SK-N-SH (cell line): ENCODE measurements around the gene HEG1. TPM values are rescaled to one million over a fixed set of nuclear protein-coding genes. Genes with fewer than 3 reads are reported as not detected.

Experiments used
- CTCF ChIA-PET: fragments of 300-600, 350-600 bp; formaldehyde crosslinking; extraction: SDS; loops from one replicate; lab custom pipeline; 2021; lab: Yijun Ruan, JAX
- POLR2A ChIA-PET: fragments of 350-600 bp; sonication (Branson Sonifier 250); formaldehyde crosslinking; extraction: SDS; loops from one replicate; lab custom pipeline; 2020; ENCODE audit warnings: antibody characterized with exemption, inconsistent platforms; lab: Yijun Ruan, JAX
- DNase-seq: peaks from one replicate; pipeline ENCODE4 v3.0.0; 2012
- H2AFZ ChIP-seq: fragments of 200-600 bp; sonication (generic); 2 replicates; pipeline ENCODE4 v1.8.1; 2016; ENCODE audit warnings: antibody characterized with exemption, mild to moderate bottlenecking, low read depth
- H3F3A ChIP-seq: fragments of 200-600 bp; sonication (generic); replicated peaks from 2 replicates; pipeline ENCODE3; 2016; ENCODE audit warnings: antibody characterized with exemption, mild to moderate bottlenecking; ENCODE audit not compliant: insufficient read depth
- H3K27ac ChIP-seq, 2 experiments: fragments of 200-500 bp in 1 of 2; fragments of 200-600 bp in 1 of 2; sonication (Bioruptor generic) in 1 of 2; sonication (generic), shearing (Covaris generic) in 1 of 2; 2 replicates each; pipeline versions ENCODE4 v1.5.1 to v1.6.1; 2014 to 2016; ENCODE audit warnings: low read depth in 2 of 2, inconsistent platforms in 1 of 2, low read length in 1 of 2, mild to moderate bottlenecking in 1 of 2, mixed read lengths in 1 of 2
- H3K27me3 ChIP-seq: fragments of 200-600 bp; sonication (generic), shearing (Covaris generic); 2 replicates; pipeline ENCODE4 v1.6.1; 2016; ENCODE audit warnings: mixed run types; ENCODE audit not compliant: insufficient read depth
- H3K36me3 ChIP-seq, 2 experiments: fragments of 200-500 bp in 1 of 2; fragments of 200-600 bp in 1 of 2; sonication (Bioruptor generic) in 1 of 2; sonication (generic) in 1 of 2; replicated peaks in 1 of 2; 2 replicates each; pipeline versions ENCODE3 to v1.5.1; 2014 to 2016; ENCODE audit warnings: low read length in 1 of 2, mild to moderate bottlenecking in 1 of 2; ENCODE audit not compliant: insufficient read depth in 2 of 2, control insufficient read depth in 1 of 2
- H3K4me1 ChIP-seq, 2 experiments: fragments of 200-500 bp in 1 of 2; fragments of 200-600 bp in 1 of 2; sonication (Bioruptor generic) in 1 of 2; sonication (generic), shearing (Covaris generic) in 1 of 2; 2 replicates each; pipeline versions ENCODE4 v1.5.1 to v1.6.1; 2014 to 2016; ENCODE audit warnings: low read depth in 1 of 2, low read length in 1 of 2, mixed run types in 1 of 2; ENCODE audit not compliant: insufficient read depth in 2 of 2, control insufficient read depth in 1 of 2
- H3K4me2 ChIP-seq: fragments of 200-600 bp; sonication (generic), shearing (Covaris generic); 2 replicates; pipeline ENCODE4 v1.6.1; 2017; ENCODE audit warnings: mixed run types
- H3K4me3 ChIP-seq, 2 experiments: fragments of 200-500 bp in 1 of 2; fragments of 200-600 bp in 1 of 2; sonication (Bioruptor generic) in 1 of 2; sonication (generic), shearing (Covaris generic) in 1 of 2; 2 replicates each; pipeline versions ENCODE4 v1.5.1 to v1.8.1; 2014 to 2016; ENCODE audit warnings: low read depth in 2 of 2, inconsistent platforms in 1 of 2, low read length in 1 of 2, mild to moderate bottlenecking in 1 of 2, mixed read lengths in 1 of 2, moderate library complexity in 1 of 2
- H3K79me2 ChIP-seq: fragments of 200-600 bp; sonication (generic); 2 replicates; pipeline ENCODE4 v1.8.1; 2017; ENCODE audit warnings: mild to moderate bottlenecking; ENCODE audit not compliant: insufficient read depth
- H3K9ac ChIP-seq: fragments of 200-600 bp; sonication (generic); 2 replicates; pipeline ENCODE4 v1.6.1; 2017; ENCODE audit warnings: mixed run types
- H3K9me2 ChIP-seq: fragments of 200-600 bp; sonication (generic); 2 replicates; pipeline ENCODE4 v1.6.1; 2017; ENCODE audit warnings: mixed run types
- H3K9me3 ChIP-seq: fragments of 200-600 bp; sonication (generic); 2 replicates; pipeline ENCODE4 v1.6.1; 2017; ENCODE audit warnings: mixed run types, mild to moderate bottlenecking, moderate library complexity
- H4K20me1 ChIP-seq: fragments of 200-600 bp; sonication (generic); 2 replicates; pipeline ENCODE4 v1.6.1; 2017; ENCODE audit warnings: mild to moderate bottlenecking, mixed run types; ENCODE audit not compliant: insufficient read depth
- ELF1 ChIP-seq: IDR thresholded peaks from 2 replicates; pipeline ENCODE4 v1.4.0; 2012
- EZH2phosphoT487 ChIP-seq: fragments of 200-600 bp; sonication (generic); IDR thresholded peaks from 2 replicates; pipeline ENCODE4 v1.6.1; 2017; ENCODE audit warnings: low read depth, mixed run types, mild to moderate bottlenecking, antibody characterized with exemption, moderate library complexity, borderline replicate concordance
- FOSL2 ChIP-seq: IDR thresholded peaks from 2 replicates; pipeline ENCODE4 v1.4.0; 2012; ENCODE audit warnings: low read depth, mild to moderate bottlenecking, moderate library complexity, borderline replicate concordance
- GATA2 ChIP-seq: sonication (generic); formaldehyde crosslinking; IDR thresholded peaks from 2 replicates; pipeline ENCODE4 v1.5.0; 2020; ENCODE audit warnings: mild to moderate bottlenecking, missing genetic modification reagents
- JUND ChIP-seq: IDR thresholded peaks from 2 replicates; pipeline ENCODE4 v1.4.0; 2012
- MXI1 ChIP-seq: IDR thresholded peaks from 2 replicates; pipeline ENCODE4 v1.6.1; 2012; ENCODE audit warnings: mild to moderate bottlenecking, low read depth, low read length, improper control_type of control experiment
- NFIC ChIP-seq: IDR thresholded peaks from 2 replicates; pipeline ENCODE4 v1.4.0; 2012; ENCODE audit warnings: borderline replicate concordance
- NRF1 ChIP-seq: IDR thresholded peaks from 2 replicates; pipeline ENCODE4 v1.6.1; 2012; ENCODE audit warnings: low read depth, mild to moderate bottlenecking, low read length
- RAD21 ChIP-seq: IDR thresholded peaks from 2 replicates; pipeline ENCODE4 v1.6.1; 2012; ENCODE audit warnings: mild to moderate bottlenecking, low read length
- SIN3A ChIP-seq: IDR thresholded peaks from 2 replicates; pipeline ENCODE4 v1.6.1; 2012; ENCODE audit warnings: low read depth, mild to moderate bottlenecking, low read length, moderate library complexity, borderline replicate concordance
- SMC3 ChIP-seq: IDR thresholded peaks from 2 replicates; pipeline ENCODE4 v1.6.1; 2012; ENCODE audit warnings: low read depth, low read length, improper control_type of control experiment
- WGBS: methylation state at CpG from one replicate; pipeline ENCODE4 v1.1.6; 2017; ENCODE audit warnings: low lambda C conversion rate; 5-methylcytosine and 5-hydroxymethylcytosine counted together
- polyA plus RNA-seq, 3 experiments: library from polyadenylated mRNA; depleted of rRNA; stranded (reverse); fragments of >200 nt; gene quantifications; 2 replicates each; pipeline ENCODE4 v1.2.3, GENCODE V29; 2012
- TF ChIP-seq, protein P1 (sequence below): IDR thresholded peaks from 2 replicates; pipeline ENCODE4 v1.4.0; 2012; ENCODE audit warnings: low read depth
- TF ChIP-seq, protein P2 (sequence below): IDR thresholded peaks from 2 replicates; pipeline ENCODE4 v1.4.0; 2012; ENCODE audit warnings: low read depth, borderline replicate concordance
- TF ChIP-seq, protein P3 (sequence below): IDR thresholded peaks from 2 replicates; pipeline ENCODE4; 2012
- TF ChIP-seq, protein P4 (sequence below): fragments of 150-350 bp; IDR thresholded peaks from 2 replicates; pipeline ENCODE4 v1.6.1; 2016; ENCODE audit warnings: mild to moderate bottlenecking, low read depth, low read length
- TF ChIP-seq, protein P5 (sequence below): IDR thresholded peaks from 2 replicates; pipeline ENCODE4 v1.6.1; 2012; ENCODE audit warnings: mild to moderate bottlenecking, low read depth, low read length, moderate library complexity
- TF ChIP-seq, protein P6 (sequence below): fragments of 150-350 bp; IDR thresholded peaks from 2 replicates; pipeline ENCODE4 v1.6.1; 2017; ENCODE audit warnings: antibody characterized with exemption, low read length, low read depth, borderline replicate concordance
- TF ChIP-seq, protein P7 (sequence below): IDR thresholded peaks from 2 replicates; pipeline ENCODE4 v1.4.0; 2012; ENCODE audit warnings: low read depth, borderline replicate concordance
- TF ChIP-seq, protein P8 (sequence below): fragments of 200-600 bp; sonication (generic); IDR thresholded peaks from 2 replicates; pipeline ENCODE4 v1.6.1; 2017; ENCODE audit warnings: antibody characterized with exemption, mild to moderate bottlenecking, moderate library complexity

The HEG1 gene
- polyA plus RNA-seq, 1 of the 3 experiments (the other 2 are of a cell fraction): 27.7 TPM

DNA sequence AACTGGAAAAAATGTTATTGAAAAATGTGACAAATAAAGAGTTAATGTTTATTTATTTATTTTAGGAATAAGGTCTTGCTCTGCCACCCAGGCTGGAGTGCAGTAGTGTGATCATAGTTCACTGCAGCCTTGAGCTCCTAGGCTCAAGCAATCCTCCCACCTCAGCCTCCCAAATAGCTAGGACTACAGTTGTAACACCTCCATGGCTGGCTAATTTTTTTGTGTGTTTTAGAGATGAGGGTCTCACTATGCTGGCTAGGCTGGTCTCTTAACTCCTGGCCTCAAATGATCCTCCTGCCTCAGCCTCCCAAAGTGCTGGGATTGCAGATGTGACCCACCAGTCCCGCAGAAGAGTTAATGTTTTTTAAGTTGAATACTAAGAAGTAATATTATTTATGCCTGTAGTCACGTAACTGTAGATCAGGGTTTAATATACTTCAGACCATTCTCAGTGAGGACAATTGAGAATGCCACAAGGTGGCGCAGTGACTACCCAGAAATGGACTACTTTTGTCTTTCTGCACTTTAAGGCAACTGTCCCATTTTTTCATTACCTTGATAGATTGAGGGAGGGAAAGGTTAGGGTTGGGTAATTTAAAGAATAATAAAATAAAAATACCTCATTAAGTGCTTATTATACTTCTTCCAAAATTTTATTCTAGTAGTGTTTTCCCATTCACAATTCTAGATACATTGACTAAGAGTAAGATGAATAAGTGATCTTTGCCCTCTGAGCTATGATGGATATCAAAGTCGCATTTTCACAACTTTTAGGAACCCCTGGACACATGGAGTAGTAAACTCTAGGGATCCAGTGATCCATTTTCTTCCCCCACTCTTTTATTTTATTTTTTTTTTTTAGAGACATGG, 127.2 kb downstream of the HEG1 start:
- Histone ChIP-seq H3K27ac (no peak overlapping the region), H3K9me2 (no peaks in the 10 kb centered on the region), H3K9me3 (no peaks in the 10 kb centered on the region), H2AFZ (peak overlapping the region; percentile 18; the same call in 1 of the 2 replicates), H3K9ac (no peak overlapping the region), H3F3A (no peaks in the 10 kb centered on the region), H3K79me2 (no peaks in the 10 kb centered on the region), H3K27me3 (no peaks in the 10 kb centered on the region), H3K4me3 (peak overlapping the region in 1 of 2 experiments; percentile 48; a peak in 1 of 4 replicates), H4K20me1 (no peaks in the 10 kb centered on the region), H3K4me1 (no peaks in the 10 kb centered on the region; a peak in 1 of 4 replicates), H3K36me3 (no peaks in the 10 kb centered on the region), H3K4me2 (no peak overlapping the region)
- DNase-seq: peak; percentile 39
- ChIA-PET CTCF (interaction anchor here (0.6 to 4.9 kb wide), 17 partner anchors 9 to 656 kb away, joined by 3 to 33 read pairs (median 3); no protein-coding TSS in a partner anchor), POLR2A (no interaction called here)
- WGBS: 12% methylated on average over 4 of the region's 4 CpGs
- TF ChIP-seq ELF1 (no peak), SIN3A (no peak), SMC3 (peak; percentile 89), NRF1 (no peak), GATA2 (CRISPR knock-in tag) (no peak), RAD21 (peak; percentile 80), FOSL2 (no peak), NFIC (no peak), MXI1 (no peak), JUND (no peak), EZH2phosphoT487 (no peak)
- TF ChIP-seq, protein P1, sequence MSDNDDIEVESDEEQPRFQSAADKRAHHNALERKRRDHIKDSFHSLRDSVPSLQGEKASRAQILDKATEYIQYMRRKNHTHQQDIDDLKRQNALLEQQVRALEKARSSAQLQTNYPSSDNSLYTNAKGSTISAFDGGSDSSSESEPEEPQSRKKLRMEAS: no peak
- TF ChIP-seq, protein P2, sequence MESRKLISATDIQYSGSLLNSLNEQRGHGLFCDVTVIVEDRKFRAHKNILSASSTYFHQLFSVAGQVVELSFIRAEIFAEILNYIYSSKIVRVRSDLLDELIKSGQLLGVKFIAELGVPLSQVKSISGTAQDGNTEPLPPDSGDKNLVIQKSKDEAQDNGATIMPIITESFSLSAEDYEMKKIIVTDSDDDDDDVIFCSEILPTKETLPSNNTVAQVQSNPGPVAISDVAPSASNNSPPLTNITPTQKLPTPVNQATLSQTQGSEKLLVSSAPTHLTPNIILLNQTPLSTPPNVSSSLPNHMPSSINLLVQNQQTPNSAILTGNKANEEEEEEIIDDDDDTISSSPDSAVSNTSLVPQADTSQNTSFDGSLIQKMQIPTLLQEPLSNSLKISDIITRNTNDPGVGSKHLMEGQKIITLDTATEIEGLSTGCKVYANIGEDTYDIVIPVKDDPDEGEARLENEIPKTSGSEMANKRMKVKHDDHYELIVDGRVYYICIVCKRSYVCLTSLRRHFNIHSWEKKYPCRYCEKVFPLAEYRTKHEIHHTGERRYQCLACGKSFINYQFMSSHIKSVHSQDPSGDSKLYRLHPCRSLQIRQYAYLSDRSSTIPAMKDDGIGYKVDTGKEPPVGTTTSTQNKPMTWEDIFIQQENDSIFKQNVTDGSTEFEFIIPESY: no peak
- TF ChIP-seq, protein P3, sequence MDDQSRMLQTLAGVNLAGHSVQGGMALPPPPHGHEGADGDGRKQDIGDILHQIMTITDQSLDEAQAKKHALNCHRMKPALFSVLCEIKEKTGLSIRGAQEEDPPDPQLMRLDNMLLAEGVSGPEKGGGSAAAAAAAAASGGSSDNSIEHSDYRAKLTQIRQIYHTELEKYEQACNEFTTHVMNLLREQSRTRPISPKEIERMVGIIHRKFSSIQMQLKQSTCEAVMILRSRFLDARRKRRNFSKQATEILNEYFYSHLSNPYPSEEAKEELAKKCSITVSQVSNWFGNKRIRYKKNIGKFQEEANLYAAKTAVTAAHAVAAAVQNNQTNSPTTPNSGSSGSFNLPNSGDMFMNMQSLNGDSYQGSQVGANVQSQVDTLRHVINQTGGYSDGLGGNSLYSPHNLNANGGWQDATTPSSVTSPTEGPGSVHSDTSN: no peak
- TF ChIP-seq, protein P4, sequence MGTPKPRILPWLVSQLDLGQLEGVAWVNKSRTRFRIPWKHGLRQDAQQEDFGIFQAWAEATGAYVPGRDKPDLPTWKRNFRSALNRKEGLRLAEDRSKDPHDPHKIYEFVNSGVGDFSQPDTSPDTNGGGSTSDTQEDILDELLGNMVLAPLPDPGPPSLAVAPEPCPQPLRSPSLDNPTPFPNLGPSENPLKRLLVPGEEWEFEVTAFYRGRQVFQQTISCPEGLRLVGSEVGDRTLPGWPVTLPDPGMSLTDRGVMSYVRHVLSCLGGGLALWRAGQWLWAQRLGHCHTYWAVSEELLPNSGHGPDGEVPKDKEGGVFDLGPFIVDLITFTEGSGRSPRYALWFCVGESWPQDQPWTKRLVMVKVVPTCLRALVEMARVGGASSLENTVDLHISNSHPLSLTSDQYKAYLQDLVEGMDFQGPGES: no peak
- TF ChIP-seq, protein P5, sequence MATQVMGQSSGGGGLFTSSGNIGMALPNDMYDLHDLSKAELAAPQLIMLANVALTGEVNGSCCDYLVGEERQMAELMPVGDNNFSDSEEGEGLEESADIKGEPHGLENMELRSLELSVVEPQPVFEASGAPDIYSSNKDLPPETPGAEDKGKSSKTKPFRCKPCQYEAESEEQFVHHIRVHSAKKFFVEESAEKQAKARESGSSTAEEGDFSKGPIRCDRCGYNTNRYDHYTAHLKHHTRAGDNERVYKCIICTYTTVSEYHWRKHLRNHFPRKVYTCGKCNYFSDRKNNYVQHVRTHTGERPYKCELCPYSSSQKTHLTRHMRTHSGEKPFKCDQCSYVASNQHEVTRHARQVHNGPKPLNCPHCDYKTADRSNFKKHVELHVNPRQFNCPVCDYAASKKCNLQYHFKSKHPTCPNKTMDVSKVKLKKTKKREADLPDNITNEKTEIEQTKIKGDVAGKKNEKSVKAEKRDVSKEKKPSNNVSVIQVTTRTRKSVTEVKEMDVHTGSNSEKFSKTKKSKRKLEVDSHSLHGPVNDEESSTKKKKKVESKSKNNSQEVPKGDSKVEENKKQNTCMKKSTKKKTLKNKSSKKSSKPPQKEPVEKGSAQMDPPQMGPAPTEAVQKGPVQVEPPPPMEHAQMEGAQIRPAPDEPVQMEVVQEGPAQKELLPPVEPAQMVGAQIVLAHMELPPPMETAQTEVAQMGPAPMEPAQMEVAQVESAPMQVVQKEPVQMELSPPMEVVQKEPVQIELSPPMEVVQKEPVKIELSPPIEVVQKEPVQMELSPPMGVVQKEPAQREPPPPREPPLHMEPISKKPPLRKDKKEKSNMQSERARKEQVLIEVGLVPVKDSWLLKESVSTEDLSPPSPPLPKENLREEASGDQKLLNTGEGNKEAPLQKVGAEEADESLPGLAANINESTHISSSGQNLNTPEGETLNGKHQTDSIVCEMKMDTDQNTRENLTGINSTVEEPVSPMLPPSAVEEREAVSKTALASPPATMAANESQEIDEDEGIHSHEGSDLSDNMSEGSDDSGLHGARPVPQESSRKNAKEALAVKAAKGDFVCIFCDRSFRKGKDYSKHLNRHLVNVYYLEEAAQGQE: no peak
- TF ChIP-seq, protein P6, sequence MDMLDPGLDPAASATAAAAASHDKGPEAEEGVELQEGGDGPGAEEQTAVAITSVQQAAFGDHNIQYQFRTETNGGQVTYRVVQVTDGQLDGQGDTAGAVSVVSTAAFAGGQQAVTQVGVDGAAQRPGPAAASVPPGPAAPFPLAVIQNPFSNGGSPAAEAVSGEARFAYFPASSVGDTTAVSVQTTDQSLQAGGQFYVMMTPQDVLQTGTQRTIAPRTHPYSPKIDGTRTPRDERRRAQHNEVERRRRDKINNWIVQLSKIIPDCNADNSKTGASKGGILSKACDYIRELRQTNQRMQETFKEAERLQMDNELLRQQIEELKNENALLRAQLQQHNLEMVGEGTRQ: no peak
- TF ChIP-seq, protein P7, sequence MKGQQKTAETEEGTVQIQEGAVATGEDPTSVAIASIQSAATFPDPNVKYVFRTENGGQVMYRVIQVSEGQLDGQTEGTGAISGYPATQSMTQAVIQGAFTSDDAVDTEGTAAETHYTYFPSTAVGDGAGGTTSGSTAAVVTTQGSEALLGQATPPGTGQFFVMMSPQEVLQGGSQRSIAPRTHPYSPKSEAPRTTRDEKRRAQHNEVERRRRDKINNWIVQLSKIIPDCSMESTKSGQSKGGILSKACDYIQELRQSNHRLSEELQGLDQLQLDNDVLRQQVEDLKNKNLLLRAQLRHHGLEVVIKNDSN: no peak
- TF ChIP-seq, protein P8, sequence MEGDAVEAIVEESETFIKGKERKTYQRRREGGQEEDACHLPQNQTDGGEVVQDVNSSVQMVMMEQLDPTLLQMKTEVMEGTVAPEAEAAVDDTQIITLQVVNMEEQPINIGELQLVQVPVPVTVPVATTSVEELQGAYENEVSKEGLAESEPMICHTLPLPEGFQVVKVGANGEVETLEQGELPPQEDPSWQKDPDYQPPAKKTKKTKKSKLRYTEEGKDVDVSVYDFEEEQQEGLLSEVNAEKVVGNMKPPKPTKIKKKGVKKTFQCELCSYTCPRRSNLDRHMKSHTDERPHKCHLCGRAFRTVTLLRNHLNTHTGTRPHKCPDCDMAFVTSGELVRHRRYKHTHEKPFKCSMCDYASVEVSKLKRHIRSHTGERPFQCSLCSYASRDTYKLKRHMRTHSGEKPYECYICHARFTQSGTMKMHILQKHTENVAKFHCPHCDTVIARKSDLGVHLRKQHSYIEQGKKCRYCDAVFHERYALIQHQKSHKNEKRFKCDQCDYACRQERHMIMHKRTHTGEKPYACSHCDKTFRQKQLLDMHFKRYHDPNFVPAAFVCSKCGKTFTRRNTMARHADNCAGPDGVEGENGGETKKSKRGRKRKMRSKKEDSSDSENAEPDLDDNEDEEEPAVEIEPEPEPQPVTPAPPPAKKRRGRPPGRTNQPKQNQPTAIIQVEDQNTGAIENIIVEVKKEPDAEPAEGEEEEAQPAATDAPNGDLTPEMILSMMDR: peak; percentile 90
